Left lung (tissue), 10 donors: Measurements from ENCODE around the gene P2RX5. TPM values are rescaled to one million over a fixed set of nuclear protein-coding genes. Genes with fewer than 3 reads are reported as not detected.
A peak's percentile ranks its signal among the peaks of the same experiment; 100 is the strongest.

Experiments used
- ATAC-seq: fragments of 200-7000 bp; cut with Tn5 transposase; one replicate; pipeline ENCODE4 v1.9.1; 2020; ENCODE audit warnings: moderate library complexity
- DNase-seq, 4 donors: peaks; one replicate each; pipeline ENCODE4 v3.0.0-alpha.2; 2013 to 2020
- H3K27ac ChIP-seq, 2 donors: fragments of 200-600 bp; sonication (generic) in 1 of 2; one replicate each; pipeline versions ENCODE4 v1.5.0 to v1.8.0; 2020 to 2021
- H3K27me3 ChIP-seq, 2 donors: fragments of 200-600 bp; sonication (generic) in 1 of 2; one replicate each; pipeline versions ENCODE4 v1.5.0 to v1.8.0; 2020 to 2021
- H3K36me3 ChIP-seq, 2 donors: fragments of 200-600 bp; sonication (generic) in 1 of 2; one replicate each; pipeline versions ENCODE4 v1.5.0 to v1.8.0; 2020 to 2021
- H3K4me1 ChIP-seq, 2 donors: fragments of 200-600 bp; one replicate each; pipeline ENCODE4 v1.8.0; 2021
- H3K4me3 ChIP-seq, 2 donors: fragments of 200-600 bp; sonication (generic) in 1 of 2; one replicate each; pipeline versions ENCODE4 v1.5.0 to v1.8.0; 2020 to 2021; ENCODE audit warnings: mild to moderate bottlenecking in 1 of 2
- H3K9me3 ChIP-seq, 2 donors: fragments of 200-600 bp; sonication (generic) in 1 of 2; one replicate each; pipeline versions ENCODE4 v1.5.0 to v1.8.0; 2020 to 2021
- intact Hi-C, 2 donors: fragments of 100-400 bp; cut with DNase I; formaldehyde crosslinking; loops; one replicate each; pipeline versions ENCODE4 v1.11.2 to v1.14.2; 2022
- polyA plus RNA-seq, 6 donors: library from polyadenylated mRNA; unstranded; fragments of 120-200 nt; gene quantifications; one replicate each; pipeline ENCODE4 v1.2.1, GENCODE V29; 2013; ENCODE audit not compliant: insufficient read length in 6 of 6
- total RNA-seq, 2 donors: library from RNA; stranded (reverse); fragmentation: NEBNext Ultra II Directional; extraction: Animal tissue kit (Norgen Biotek cat#: 25700); gene quantifications; one replicate each; pipeline ENCODE4 v1.2.1, GENCODE V29; 2021
- TF ChIP-seq, protein P1 (sequence below), 2 donors: fragments of 200-600 bp; sonication (generic) in 1 of 2; IDR thresholded peaks; one replicate each; pipeline versions ENCODE4 v1.5.0 to v1.8.0; 2021; ENCODE audit warnings: antibody characterized with exemption in 2 of 2
- donor health status: DM: no; HTN: yes; CAD: no.
- donor health status: DM: no; HTN: no; CAD: no.

The P2RX5 gene
- total and polyA plus RNA-seq, 8 donors, result 0.16 to 2.1 (median 0.37) TPM

- Histone ChIP-seq H3K9me3 (no peaks in the 10 kb centered on the region), H3K4me3 (no peak overlapping the region), H3K27me3 (no peaks in the 10 kb centered on the region), H3K4me1 (peaks cover 0 to 17% of the 10 kb centered on the region in 2 donors), H3K27ac (no peak overlapping the region), H3K36me3 (peaks cover 0 to 42% of the 10 kb centered on the region in 2 donors)
- TF ChIP-seq, protein P1, sequence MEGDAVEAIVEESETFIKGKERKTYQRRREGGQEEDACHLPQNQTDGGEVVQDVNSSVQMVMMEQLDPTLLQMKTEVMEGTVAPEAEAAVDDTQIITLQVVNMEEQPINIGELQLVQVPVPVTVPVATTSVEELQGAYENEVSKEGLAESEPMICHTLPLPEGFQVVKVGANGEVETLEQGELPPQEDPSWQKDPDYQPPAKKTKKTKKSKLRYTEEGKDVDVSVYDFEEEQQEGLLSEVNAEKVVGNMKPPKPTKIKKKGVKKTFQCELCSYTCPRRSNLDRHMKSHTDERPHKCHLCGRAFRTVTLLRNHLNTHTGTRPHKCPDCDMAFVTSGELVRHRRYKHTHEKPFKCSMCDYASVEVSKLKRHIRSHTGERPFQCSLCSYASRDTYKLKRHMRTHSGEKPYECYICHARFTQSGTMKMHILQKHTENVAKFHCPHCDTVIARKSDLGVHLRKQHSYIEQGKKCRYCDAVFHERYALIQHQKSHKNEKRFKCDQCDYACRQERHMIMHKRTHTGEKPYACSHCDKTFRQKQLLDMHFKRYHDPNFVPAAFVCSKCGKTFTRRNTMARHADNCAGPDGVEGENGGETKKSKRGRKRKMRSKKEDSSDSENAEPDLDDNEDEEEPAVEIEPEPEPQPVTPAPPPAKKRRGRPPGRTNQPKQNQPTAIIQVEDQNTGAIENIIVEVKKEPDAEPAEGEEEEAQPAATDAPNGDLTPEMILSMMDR (IDR thresholded peaks at IDR 0.05), result no peak
- intact Hi-C loops, result no loop called here
- ATAC-seq, result no peak
- no peak for DNase-seq
These were observed 39.6 kb downstream of the P2RX5 start for GRCh38 chr17:3656353-3656752.

DNA sequence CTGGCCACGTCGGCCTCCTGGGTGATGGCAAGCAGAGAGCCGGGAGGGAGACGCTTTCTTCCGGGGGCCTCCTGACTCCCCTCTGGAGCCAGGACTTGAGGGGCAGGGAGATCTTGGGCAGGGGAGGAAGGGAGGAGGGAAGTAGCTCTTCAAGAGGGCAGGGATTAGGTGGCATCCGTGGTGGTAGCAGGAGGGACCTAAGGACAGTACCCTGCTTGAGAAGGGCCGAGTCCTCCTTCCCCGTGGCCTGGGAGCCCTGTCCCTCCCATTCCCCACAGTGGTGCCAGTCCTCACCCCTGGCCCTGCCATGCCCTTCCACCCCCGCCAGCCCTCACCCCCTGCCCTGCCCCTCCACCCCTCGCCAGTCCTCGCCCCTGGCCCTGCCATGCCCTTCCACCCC, 40.2 kb downstream of the P2RX5 start:
- intact Hi-C loops, result no loop called here
- DNase-seq, result no peak

DNA sequence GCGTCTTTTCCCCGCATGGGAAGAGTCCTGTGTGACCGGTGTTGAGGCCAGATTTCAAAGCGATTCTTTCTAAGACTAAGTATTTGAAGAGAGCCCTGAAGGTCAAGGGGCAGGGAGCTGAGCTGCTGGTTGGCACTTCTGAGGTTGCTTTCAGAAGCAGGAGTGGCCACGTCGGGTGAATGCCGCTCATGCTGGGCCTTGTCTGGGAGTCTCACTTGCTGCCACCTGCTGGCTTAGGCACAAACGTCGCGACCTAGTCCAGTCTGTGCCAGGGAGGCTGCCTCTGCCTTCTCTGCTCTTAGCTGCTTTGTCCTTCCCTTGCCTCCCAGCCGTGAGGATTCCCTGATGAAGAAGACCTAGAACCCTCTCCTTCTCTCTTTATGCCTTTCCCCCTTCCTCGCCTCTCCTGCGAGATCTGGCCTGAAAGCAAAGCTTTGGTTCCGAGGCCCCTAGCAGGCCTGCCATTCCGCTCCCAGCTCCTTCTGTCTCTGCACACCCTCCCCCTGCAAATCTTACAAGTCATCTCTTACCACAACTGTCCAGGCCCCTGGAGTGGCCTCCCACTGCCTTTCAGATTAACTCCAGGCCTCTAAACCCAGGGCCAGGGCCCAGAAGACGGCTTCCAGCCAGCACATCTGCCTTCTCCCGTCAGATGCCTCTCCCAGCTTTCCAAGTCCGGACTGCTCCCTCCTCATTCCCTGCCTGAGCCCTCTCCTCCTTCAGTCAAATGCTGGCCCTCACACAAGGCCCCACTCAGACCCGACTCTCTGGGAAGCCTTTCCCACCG, 48.0 kb downstream of the P2RX5 start:
- no peaks in the 10 kb centered on the region for H3K9me3 ChIP-seq
- H3K27me3 ChIP-seq, result no peaks in the 10 kb centered on the region
- ATAC-seq (peak; percentile 89), DNase-seq (peak in 2 of 4 donors; percentile 59 to 82)
- no peaks in the 10 kb centered on the region for H3K4me1 ChIP-seq
- intact Hi-C loops, result no loop called here
- no peak overlapping the region for H3K27ac ChIP-seq
- H3K4me3 ChIP-seq, result no peak overlapping the region
- H3K36me3 ChIP-seq, result peaks cover 0 to 60% of the 10 kb centered on the region in 2 donors
- TF ChIP-seq, protein P1 (IDR thresholded peaks at IDR 0.05), result peak in 1 of 2 donors; percentile 33

More for the DNA sequence above, 40.2 kb downstream of the P2RX5 start:
- peaks cover 0 to 17% of the 10 kb centered on the region in 2 donors for H3K4me1 ChIP-seq
- no peak for ATAC-seq
- H3K27me3 ChIP-seq, result no peaks in the 10 kb centered on the region
- no peak overlapping the region for H3K27ac ChIP-seq
- no peak overlapping the region for H3K4me3 ChIP-seq
- peaks cover 0 to 36% of the 10 kb centered on the region in 2 donors for H3K36me3 ChIP-seq
- TF ChIP-seq, protein P1 (IDR thresholded peaks at IDR 0.05), result no peak
- H3K9me3 ChIP-seq, result no peaks in the 10 kb centered on the region

GRCh38 chr17:3647251-3647650, 48.7 kb downstream of the P2RX5 start:
- TF ChIP-seq, protein P1 (IDR thresholded peaks at IDR 0.05), result no peak
- Histone ChIP-seq H3K27me3 (no peaks in the 10 kb centered on the region), H3K9me3 (no peaks in the 10 kb centered on the region), H3K36me3 (peaks cover 0 to 60% of the 10 kb centered on the region in 2 donors), H3K4me3 (no peak overlapping the region), H3K4me1 (no peaks in the 10 kb centered on the region), H3K27ac (no peak overlapping the region)
- DNase-seq (no peak), ATAC-seq (no peak)
- intact Hi-C loops, result no loop called here

DNA sequence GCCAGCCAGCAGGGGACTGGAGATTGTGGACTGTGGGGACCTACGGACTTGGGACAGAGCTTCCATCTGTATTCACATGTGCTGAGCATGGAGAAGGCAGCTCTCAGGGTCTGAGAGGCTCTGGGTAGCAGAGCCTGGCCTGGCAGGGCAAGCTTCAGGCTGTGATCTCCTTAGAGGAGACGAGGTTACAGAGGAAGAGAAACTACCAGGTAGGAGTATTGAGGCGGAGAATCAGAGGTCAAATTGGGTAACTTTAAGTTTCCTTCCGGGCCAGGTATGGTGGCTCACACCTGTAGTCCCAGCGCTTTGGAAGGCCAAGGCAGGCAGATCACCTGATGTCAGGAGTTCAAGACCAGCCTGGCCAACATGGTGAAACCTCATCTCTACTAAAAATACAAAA, 50.6 kb downstream of the P2RX5 start:
- no peak for ATAC-seq
- DNase-seq, result no peak
- intact Hi-C loops, result no loop called here
- TF ChIP-seq, protein P1 (IDR thresholded peaks at IDR 0.05), result no peak
- Histone ChIP-seq H3K27ac (no peak overlapping the region), H3K9me3 (no peaks in the 10 kb centered on the region), H3K36me3 (peaks cover 0 to 62% of the 10 kb centered on the region in 2 donors), H3K4me3 (no peak overlapping the region), H3K27me3 (no peaks in the 10 kb centered on the region), H3K4me1 (peaks cover 0 to 5% of the 10 kb centered on the region in 2 donors)
